ENCODE data around the gene ZNF385B.

- TF ChIP-seq CBFB (CRISPR knock-in tag; IDR thresholded peaks at IDR 0.05; ENCODE audit: low read depth) (no peak), PRDM15 (CRISPR knock-in tag; IDR thresholded peaks at IDR 0.05) (no peak), CTCF (IDR thresholded peaks at IDR 0.05) (no peak), OVOL2 (CRISPR knock-in tag; IDR thresholded peaks at IDR 0.05; ENCODE audit: borderline replicate concordance) (no peak), NFYB (CRISPR knock-in tag; conservative IDR thresholded peaks at IDR 0.05; ENCODE audit: low read depth) (no peak)
These were observed 48.7 kb upstream of the ZNF385B start for GRCh38 chr2:179909845-179910734.
